Adipose tissue (tissue), 3 donors: ENCODE data around the gene NEDD4L. TPM values are rescaled to one million over a fixed set of nuclear protein-coding genes. Genes with fewer than 3 reads are reported as not detected.

Experiments used
- H3K27ac ChIP-seq: one replicate; pipeline ENCODE4 v1.5.1; 2013; ENCODE audit warnings: low read depth, low read length
- WGBS, 3 donors: extraction: QIAGEN DNeasy Blood & Tissue Kit; methylation state at CpG; one replicate each; pipeline ENCODE4 v1.1.7; 2013; 5-methylcytosine and 5-hydroxymethylcytosine counted together
- polyA plus RNA-seq, 3 donors: library from polyadenylated mRNA; stranded (reverse); fragments of 200-250 nt; gene quantifications; one replicate each; pipeline ENCODE4 v1.2.3, GENCODE V29; 2013
- donor health status: healthy with polysubstance abuse.
- donor health status: Bipolar disorder and iron deficiency.
- donor health status: healthy.

Gene NEDD4L
- polyA plus RNA-seq, 3 donors = 12.7 to 77.3 (median 23.7) TPM

- WGBS, 3 donors = 89 to 94% (median 91%) methylated on average over 2 of the region's 2 CpGs
- H3K27ac ChIP-seq = no peak overlapping the region
Observed at GRCh38 chr18:58349650-58350049, 305.6 kb downstream of the NEDD4L start.

GRCh38 chr18:58350526-58350925, 306.5 kb downstream of the NEDD4L start:
- no peak overlapping the region for H3K27ac ChIP-seq
- 95 to 98% (median 97%) methylated on average over 5 of the region's 5 CpGs for WGBS, 3 donors

- 86 to 95% (median 88%) methylated on average over 3 of the region's 3 CpGs for WGBS, 3 donors
- no peak overlapping the region for H3K27ac ChIP-seq
Observed at GRCh38 chr18:58351776-58352175, 307.8 kb downstream of the NEDD4L start.

- 92 to 96% (median 96%) methylated on average over 4 of the region's 4 CpGs for WGBS, 3 donors
Observed at GRCh38 chr18:58353581-58353980, 309.6 kb downstream of the NEDD4L start.

GRCh38 chr18:58354051-58354450, 310.0 kb downstream of the NEDD4L start:
- 88 to 99% (median 94%) methylated on average over 4 of the region's 4 CpGs for WGBS, 3 donors
- H3K27ac ChIP-seq = no peak overlapping the region

More at GRCh38 chr18:58353581-58353980, 309.6 kb downstream of the NEDD4L start:
- H3K27ac ChIP-seq = no peak overlapping the region

GRCh38 chr18:58354791-58355190, 310.8 kb downstream of the NEDD4L start:
- 95 to 96% (median 95%) methylated on average over 10 of the region's 10 CpGs for WGBS, 3 donors
- H3K27ac ChIP-seq = no peak overlapping the region

GRCh38 chr18:58355243-58355642, 311.2 kb downstream of the NEDD4L start:
- no peak overlapping the region for H3K27ac ChIP-seq
- 95 to 98% (median 95%) methylated on average over 8 of the region's 8 CpGs for WGBS, 3 donors

- WGBS, 3 donors = 91 to 96% (median 94%) methylated on average over 3 of the region's 3 CpGs
- H3K27ac ChIP-seq = no peak overlapping the region
Observed at GRCh38 chr18:58359218-58359617, 315.2 kb downstream of the NEDD4L start.

GRCh38 chr18:58359620-58360019, 315.6 kb downstream of the NEDD4L start:
- 89 to 100% (median 97%) methylated on average over 1 of the region's 1 CpG for WGBS, 3 donors
- no peak overlapping the region for H3K27ac ChIP-seq

- H3K27ac ChIP-seq = no peak overlapping the region
- WGBS, 3 donors = 70 to 87% (median 79%) methylated on average over 2 of the region's 2 CpGs
Observed at GRCh38 chr18:58360324-58360723, 316.3 kb downstream of the NEDD4L start.

- no peak overlapping the region for H3K27ac ChIP-seq
- WGBS, 3 donors = 87 to 88% (median 88%) methylated on average over 5 of the region's 5 CpGs
Observed at GRCh38 chr18:58361212-58361611, 317.2 kb downstream of the NEDD4L start.

GRCh38 chr18:58362027-58362575, 318.1 kb downstream of the NEDD4L start:
- 31 to 69% (median 45%) methylated on average over 8 of the region's 8 CpGs for WGBS, 3 donors
- no peak overlapping the region for H3K27ac ChIP-seq

GRCh38 chr18:58362829-58363271, 318.8 kb downstream of the NEDD4L start:
- 89% methylated on average over 2 of the region's 2 CpGs for WGBS, 3 donors
- no peak overlapping the region for H3K27ac ChIP-seq

GRCh38 chr18:58363767-58364540, 319.9 kb downstream of the NEDD4L start:
- WGBS, 3 donors = 83 to 94% (median 91%) methylated on average over 6 of the region's 6 CpGs

GRCh38 chr18:58364876-58365528, 321.0 kb downstream of the NEDD4L start:
- no peak overlapping the region for H3K27ac ChIP-seq
- WGBS, 3 donors = 94 to 95% (median 95%) methylated on average over 7 of the region's 7 CpGs

More at GRCh38 chr18:58363767-58364540, 319.9 kb downstream of the NEDD4L start:
- H3K27ac ChIP-seq = no peak overlapping the region

- WGBS, 3 donors = 95 to 96% (median 96%) methylated on average over 9 of the region's 9 CpGs
- H3K27ac ChIP-seq = no peak overlapping the region
Observed at GRCh38 chr18:58367425-58368140, 323.6 kb downstream of the NEDD4L start.

- 92 to 99% (median 94%) methylated on average over 7 to 10 of the region's 10 CpGs for WGBS, 3 donors
- H3K27ac ChIP-seq = no peak overlapping the region
Observed at GRCh38 chr18:58369616-58370015, 325.6 kb downstream of the NEDD4L start.

- no peak overlapping the region for H3K27ac ChIP-seq
- 88 to 95% (median 93%) methylated on average over 10 of the region's 10 CpGs for WGBS, 3 donors
Observed at GRCh38 chr18:58370038-58370580, 326.1 kb downstream of the NEDD4L start.
